ENCODE results near the gene CLNS1A.
"Not testable (repeated sequence)": the region's sequence is repeated elsewhere in the genome, so short reads cannot be mapped to it uniquely, and the experiment has no call there.

The CLNS1A gene, protein sequence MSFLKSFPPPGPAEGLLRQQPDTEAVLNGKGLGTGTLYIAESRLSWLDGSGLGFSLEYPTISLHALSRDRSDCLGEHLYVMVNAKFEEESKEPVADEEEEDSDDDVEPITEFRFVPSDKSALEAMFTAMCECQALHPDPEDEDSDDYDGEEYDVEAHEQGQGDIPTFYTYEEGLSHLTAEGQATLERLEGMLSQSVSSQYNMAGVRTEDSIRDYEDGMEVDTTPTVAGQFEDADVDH

DNA sequence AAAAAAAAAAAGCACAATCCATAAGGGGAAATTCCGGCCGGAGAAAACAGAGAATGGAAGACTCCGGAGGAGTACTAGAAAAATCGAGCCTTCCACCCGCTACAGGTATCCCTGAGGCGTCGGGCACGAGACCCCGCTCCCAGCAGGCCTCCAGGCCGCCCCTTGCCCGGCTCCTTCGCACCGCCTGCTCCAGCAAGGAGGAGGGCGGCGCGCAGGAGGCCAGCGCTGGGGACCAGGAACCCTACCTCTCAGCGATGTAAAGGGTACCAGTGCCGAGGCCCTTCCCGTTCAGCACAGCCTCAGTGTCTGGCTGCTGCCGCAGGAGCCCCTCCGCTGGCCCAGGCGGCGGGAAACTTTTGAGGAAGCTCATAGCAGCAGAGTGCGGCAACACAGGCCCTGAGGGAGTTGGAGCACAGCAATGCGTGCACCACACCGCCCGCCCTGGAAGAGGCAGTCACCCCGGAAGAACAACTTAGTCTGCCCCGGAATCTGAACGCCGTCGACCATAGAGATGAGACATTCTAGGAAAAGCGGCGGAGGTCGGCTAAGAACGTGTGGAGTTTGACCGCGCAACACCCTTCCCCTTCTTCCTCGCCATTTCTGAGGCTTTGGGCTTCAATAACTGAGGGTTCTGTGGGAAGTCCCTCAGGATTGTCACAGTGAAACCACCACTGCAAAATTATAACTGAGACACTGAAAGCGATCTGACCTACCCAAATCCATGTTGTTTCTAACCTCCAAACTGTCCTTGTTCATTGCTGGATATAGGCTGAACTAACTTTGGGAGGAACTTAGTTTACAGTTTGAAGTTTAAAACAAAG is at the start of gene CLNS1A:
Gene CLNS1A, minus strand, starts transcription at position 450 of the 821 bp plus-strand sequence. Its CDS starts 80 bp downstream, at position 370.
- peak; percentile 90 for DNase-seq

DNA sequence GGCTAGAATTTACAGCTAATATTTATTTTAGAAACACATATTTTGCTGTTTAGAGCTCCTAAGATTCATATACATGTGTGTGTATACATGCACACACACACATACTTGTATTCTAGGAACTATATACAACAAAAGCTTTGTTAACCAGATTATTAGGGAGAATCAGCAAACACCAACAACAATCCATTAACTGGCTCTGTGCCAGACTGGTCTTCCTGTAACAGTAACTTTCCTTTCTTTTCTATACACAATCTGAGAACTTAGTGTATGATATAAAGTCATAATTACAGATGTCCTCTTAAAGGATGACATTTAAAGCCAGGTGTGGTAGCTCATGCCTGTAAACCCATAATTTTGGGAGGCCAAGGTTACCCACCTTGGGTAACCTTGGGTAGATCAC is 49.5 kb upstream of the CLNS1A start:
- DNase-seq, result no peak

DNA sequence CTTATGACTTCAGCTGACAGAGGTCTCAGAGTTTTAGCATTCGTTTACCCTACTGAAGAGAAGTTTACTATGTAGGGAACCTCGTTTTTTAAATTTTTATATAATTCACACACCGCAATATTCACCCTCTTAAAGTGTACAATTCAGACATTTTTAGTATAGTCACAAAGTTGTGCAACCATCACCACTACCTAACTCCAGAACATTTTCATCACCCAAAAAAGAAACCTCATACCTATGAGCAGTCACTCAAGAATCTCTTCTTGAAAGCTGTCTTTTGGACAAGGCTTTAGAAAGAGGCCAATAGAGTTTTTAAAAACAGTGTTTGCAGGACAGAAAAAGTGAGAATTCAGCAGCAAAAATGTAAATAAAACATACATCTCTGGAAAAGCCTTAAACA is 39.5 kb upstream of the CLNS1A start:
- no peak for DNase-seq

DNA sequence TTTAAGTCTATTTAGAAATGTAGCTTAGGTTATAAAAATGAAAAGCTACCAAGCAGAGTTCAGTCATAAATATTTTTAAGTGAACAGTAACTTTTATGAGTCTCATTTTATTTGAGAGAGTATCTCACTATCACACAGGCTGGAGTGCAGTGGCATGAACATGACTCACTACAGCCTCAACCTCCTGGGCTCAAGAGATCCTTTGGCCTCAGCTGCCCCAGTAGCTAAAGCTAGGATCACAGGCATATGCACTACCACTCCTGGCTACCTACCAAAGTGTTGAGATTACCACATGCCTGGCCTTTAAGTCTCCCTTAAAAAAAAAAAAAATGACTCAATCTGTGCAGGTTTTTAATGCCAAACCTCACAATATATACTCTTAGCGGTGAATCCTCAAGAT is 34.7 kb upstream of the CLNS1A start:
- DNase-seq, result no peak

DNA sequence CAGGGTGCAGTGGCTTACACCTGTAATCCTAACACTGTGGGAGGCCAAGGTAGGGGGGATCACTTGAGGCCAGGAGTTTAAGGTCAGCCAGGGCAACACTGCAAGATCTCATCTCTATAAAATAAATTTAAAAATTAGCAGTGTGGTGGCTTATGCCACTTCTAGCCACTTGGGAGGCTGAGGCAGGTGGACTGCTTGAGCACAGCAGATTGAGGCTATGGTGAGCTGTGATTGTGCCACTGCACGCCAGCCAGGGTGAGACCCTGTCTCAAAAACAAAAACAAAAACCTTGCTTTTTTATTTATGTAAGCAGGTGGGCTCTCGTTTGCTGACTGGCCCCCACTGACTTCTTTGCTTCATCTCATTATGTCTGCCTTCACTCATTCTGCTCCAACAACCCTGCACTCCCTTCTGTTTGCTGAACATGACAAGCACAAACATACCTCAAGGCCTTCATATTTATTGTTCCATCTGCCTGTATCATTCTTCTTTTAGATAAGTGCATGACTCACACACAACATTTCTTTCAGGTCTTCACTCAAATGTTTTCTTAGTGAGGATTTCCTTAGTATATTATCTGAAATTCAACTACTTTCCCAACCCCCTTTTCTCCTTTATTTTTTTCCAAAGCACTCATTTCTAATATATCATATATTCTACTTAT is 32.4 kb upstream of the CLNS1A start:
- no peak for DNase-seq

DNA sequence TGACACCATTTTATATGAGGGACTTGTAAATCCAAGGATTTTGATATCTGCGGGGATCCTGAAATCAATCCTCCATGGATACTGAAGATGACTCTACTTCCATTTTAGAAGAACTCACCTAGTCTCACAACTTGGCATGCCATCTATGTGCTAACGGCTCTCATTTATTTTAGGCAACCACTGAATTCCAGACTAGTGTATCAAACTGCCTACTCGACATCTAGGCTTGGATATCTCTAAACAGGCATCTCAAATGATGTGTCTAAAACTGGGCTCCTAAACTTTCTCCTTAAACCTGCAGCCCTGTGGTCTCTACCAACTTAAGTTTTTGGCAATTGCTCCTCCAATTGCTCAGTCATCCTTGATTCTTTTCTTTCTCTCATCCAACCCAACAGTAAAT is 31.2 kb upstream of the CLNS1A start:
- DNase-seq, result no peak

DNA sequence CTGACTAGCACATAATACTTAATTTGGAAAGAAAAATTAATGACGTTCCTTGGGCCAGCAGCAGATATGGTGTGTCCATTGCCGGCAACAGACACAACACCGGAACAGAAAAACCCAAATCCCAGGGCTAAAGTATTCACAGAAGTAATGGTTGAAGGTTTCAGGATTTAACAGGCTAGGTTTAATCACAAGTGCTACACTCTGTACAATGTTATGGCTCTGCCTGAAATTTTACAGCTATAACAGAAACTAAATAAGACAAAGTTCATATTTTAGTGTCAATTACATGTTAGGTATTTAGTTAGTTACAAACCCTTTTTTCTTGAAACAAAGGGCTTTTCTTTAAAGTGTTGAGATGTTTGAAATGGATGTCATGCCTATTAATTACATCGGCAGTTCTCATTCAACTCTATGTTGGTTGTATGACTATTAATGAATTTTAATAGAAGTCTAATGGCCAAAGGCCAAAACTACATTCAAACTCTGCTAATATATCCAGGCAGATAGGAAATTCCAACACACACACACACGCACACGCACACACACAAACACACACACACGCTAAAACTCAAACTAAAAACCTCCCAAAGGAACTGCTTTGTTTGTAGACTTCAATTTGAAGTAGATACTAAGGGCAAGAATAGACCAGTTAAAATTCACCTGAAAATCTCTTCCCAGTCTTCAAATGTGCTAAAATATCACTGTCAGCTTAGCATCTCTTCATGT is 27.8 kb upstream of the CLNS1A start:
- DNase-seq, result no peak

DNA sequence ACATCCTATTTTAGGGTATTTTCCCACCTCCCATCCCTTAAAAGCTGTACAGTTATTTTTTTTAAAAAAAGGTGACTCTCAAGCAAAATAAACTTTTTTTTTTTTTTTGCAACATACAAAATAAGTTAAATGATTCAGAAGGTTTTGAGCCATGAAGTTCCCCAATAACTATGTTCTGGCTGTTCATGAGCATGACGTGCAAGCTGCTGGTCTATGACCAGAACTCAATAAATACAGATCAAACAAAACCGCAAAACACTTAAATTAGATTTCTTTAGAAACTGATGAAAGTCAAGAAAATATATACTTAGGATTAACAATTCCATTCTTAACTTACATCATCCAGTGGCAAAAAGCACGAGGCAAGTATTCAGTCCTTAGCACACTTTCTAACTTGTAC is 24.1 kb upstream of the CLNS1A start:
- no peak for DNase-seq

DNA sequence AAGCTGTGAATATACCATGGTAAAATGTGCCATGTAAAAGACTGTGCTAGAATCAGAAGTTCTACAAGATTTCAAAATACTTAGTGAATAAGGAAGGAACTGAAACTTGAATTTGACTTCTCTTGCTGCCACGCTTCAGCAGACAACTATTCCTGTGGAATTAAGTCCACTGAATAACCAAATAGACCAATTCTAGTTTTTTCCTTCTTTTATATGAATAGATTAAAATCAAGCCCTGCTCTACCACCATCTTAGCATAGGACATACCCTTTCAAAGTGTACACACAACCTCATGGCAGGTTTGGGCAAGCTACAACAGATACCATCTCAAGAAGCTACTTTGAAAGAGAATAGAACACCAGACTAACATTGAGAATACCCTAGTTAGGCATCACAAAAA is 23.4 kb upstream of the CLNS1A start:
- no peak for DNase-seq

DNA sequence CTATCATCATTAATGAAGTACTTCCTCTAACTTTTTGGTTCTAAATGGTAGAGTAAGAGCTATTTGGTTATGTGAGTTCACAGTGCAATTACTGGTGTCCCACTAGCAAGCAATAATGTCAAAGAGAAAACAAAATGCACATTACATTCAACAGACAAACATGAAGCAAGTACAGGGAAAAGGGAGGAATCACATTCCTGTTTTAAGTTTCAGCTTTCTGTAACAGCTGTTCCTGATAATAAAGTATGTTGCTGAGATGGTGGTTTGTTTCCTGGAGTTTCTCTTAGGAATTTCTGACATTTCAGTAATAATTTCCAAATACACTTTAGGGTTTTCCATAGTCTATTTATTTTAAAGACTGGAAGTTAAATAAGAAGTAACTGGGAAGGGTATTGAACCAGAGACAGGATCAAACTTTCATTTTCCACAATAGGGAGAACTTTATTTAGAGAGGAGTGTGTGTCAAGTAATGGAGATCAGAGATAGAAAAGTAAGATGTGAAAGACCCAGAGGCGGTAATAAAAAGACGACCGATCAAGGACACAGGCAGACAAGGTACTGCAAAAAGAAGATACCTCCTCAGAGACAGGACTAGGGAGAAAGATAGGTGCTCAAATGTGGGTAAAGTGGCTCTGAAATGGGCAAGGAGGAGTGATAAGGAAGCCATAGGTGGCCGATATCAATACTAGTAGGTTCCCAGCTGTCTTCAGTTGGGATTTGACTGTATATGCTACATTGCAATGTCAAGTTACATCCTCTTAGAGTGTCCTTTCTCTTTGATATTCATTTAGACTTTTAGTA is 20.8 kb upstream of the CLNS1A start:
- no peak for DNase-seq

DNA sequence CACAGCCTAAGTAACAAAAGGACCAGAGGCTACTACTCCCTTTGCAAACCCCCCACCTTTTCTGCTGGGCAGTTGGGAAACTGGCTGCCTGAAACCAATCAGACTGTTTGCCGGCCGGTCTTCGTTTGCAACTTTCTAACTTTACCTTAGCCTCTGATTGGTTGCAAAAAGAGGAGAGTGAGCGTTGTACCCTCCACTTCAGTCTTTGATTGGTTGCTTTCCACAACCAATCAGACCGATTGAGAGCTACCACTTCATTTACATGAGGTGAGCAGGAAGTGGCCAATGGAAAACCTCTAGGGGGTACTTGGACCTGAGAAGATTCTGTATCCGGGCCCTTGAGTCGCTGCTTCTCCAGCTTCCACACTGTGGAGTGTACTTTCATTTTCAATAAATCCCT is 18.8 kb upstream of the CLNS1A start:
- no peak for DNase-seq

DNA sequence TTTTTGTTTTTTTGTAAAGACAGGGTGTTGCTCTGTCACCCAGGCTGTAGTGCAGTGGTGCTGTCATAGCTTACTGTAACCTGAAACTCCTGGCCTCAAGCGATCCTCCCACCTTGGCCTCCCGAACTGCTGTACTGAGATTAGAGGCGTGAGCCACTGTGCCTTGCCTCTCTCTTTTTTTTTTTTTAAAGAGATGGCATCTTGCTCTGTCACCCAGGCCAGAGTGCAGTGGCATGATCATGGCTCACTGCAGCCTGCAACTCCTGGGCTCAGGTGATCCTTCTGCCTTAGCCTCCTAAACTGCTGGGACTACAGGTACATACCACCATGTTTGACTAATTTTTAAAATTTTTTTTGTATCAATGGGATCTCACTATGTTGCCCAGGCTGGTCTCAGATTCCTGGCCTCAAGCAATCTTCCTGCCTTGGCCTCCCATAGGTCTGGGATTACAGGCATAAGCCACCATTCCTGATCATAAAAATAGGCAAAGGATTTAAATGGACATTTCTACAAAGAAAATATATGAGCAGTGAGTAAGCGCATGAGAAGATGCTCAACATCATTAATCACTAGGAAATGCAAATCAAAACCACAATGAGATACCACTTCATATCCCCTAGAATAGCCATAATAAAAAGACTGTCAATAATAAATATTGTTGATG is 17.3 kb upstream of the CLNS1A start:
- DNase-seq, result no peak

DNA sequence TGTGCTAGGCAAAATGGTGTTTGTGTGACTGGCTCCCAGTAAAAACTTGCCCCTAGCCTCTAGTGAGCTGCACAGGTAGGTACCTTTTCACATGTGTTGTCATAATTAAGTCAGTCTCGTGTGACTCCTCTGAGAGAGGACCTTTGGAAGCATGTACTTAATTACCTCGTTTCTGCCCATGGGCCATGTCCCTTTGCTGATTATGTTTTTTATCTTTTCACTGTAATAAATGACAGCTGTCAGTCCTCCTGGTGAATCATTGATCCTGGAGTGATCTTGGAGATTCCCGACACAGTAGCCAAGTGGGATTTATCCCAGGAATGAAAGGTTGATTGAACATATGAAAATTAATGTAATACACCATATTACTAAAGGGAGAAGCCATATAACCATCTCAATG is 12.5 kb upstream of the CLNS1A start:
- no peak for DNase-seq

DNA sequence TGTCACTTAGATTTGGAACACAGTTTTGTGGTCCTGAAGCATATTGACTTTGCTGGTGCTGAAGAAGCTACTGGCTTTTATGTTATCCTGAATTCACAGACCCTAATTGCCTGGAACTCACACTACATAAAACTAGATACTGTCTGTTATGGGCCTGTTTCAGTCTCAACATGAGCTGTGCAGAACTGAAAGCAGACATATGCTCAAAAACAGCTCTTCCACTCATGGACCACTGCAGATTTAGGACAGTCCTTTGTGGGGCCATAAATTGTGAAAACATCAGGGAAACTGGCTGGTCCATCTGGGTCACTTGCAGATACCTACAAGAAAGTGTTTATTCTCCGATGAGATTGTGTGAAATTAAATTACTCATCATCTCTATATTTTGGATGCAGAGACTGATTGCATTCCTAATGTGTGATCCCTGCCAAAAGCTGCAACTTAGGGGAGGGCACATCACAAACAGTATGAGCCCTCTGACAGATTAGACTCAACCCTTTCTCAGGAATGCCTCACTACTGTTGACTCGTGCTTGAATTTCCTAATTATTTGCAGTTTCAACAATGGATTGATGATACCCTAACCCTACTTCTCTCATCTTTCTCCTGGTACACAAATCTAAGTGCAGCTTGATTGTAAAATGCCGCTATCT is 10.2 kb upstream of the CLNS1A start:
- no peak for DNase-seq

DNA sequence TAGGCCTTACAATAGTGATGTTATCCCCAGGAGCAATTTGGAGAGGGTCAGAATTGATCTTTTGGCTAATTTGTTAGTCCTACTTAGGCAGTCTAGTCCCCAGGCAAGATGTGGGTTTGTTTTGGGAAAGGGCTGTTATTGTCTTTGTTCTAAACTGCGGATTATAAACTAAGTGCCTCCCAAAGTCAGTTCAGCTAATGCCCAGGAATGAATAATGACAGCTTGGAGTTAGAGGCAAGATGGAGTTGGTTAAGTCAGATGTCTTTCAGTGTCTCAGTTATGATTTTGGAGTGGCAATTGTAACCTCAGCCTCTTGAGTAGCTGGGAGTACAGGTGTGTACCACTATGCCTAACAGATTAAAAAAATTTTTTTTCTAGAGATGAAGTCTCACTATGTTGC is 7.3 kb upstream of the CLNS1A start:
- DNase-seq, result no peak

DNA sequence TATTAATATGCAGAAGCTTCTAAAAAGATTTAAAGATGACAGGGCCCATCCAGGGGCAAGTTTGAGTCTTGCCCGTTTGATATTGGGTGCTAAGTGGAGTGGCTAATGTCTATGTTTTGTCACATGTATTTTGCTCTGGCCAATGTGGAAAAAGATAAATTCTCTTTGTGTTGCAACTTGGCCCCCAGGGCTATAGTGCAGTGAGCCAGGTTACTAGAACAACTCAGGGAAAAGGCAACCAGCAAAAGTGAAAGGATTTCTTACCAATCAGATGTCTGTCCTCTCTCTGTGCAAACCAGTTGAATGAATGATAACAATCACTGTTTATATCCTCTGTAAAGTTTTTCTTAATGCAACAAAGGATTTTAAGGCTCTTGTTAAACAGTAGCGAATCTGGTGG is 4.6 kb upstream of the CLNS1A start:
- no peak for DNase-seq

DNA sequence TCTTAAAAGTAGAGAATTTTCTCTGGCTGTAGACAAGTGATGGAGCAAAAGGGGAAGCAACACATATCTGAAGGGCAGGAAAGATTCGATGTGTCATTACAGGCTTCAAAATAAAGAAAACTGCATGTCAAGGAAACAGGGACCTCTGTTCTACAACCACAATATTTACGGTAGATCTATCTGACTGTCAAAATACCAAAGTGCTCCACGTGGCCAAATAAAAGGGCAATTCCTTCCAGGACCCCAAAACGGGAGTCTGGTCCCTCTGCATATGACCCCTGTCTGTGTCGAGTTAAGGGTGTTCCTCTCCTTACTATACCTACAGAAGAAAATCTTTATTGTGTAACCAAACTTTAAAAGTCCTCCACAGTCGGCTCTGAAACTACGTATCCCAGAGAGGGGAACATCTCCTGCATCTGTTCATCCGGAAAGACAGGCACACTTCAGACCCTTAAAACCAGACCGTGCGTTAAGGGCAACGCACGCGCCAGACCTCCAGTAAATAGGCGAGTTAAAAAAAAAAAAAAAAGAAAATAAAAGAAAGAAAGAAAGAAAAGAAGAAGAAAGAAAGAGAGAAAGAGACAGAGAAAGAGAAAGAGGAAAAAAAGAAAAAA is 756 bp downstream of the CLNS1A start:
- peak; percentile 0 for DNase-seq

DNA sequence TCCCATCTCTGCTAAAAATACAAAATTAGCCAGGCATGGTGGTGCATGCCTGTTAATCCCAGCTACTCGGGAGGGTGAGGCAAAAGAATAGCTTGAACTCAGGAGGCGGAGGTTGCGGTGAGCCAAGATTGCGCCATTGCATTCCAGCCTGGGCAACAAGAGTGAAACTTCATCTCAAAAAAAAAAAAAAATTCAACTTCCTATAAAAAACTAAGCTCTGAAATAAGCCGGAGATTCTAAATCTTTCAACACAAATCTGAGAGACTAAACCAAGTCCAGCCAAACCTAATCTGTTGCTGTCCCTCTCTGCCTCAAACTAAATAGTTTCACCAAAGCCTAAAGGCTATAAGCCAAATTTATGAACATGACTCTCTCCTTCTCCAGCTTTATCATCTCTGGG is 3.7 kb downstream of the CLNS1A start:
- DNase-seq, result not testable (repeated sequence)

DNA sequence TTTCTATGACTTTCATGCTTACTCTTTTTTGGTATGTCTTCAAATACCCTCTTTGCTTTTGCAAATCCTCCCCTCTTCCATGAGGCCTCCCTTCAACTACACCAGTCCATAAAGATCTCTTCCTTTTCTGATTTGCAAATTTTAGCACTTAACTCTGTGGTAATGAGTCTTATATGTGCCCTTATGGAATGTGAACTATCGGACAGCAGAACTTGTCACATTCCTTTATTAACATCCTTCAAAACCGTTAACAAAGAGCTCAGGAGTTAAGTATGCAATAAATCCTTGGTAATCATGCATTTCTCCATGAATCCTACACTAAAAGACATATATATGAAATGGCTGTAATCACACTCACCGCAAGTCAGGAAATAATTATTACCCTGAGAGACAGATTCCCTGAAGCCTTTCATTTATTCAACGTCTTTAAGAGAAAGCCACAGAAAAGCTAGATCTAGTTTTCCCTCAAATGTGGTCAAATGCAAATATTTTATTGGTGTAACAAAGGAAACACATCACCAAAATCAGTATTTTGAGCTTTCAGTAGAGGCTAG is 7.4 kb downstream of the CLNS1A start:
- no peak for DNase-seq

DNA sequence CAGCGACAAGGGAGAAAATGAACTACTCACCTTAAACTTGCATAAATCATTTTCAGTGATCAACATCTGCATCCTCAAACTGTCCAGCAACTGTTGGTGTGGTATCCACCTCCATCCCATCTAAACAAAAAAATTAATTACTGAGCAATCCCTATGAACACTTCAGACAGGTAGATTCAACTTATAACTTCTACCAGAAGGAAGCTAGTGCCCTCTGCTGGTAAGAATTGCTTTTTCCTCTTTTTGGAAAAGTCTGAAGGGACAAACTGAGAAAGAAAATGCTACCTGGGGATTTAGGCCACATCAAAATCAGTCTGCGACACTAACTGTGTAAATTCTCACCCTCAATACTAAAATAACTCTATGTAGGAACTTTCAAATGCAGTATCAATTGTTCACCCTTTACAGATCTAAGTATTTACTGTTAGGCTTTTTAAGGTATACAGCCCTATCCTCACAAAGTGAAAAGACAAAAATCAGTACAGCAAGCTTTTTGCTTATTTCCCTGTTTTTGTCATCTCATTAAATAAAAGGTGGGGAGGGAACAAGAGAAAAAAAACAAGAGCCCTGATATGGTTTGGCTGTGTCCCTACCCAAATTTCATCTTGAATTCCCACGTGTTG is 17.9 kb downstream of the CLNS1A start:
- peak; percentile 51 for DNase-seq

All from NCI-H1105 (cell line).